ENCODE data around the gene IRF2.

IRF2 gene

GRCh38 chr4:184368731-184369130 is 105.6 kb downstream of the IRF2 start:
- no peak for ATAC-seq

GRCh38 chr4:184368290-184368689 is 106.1 kb downstream of the IRF2 start:
- no peak for TF ChIP-seq CREB5 (CRISPR knock-in tag; IDR thresholded peaks at IDR 0.05; ENCODE audit: low read depth)
- TF ChIP-seq ZNF565 (CRISPR knock-in tag; conservative IDR thresholded peaks at IDR 0.05; ENCODE audit: low read depth) = no peak
- no peak for TF ChIP-seq RARB (CRISPR knock-in tag; IDR thresholded peaks at IDR 0.05)
- TF ChIP-seq ISL1 (CRISPR knock-in tag; IDR thresholded peaks at IDR 0.05) = no peak
- TF ChIP-seq ZC3H10 (CRISPR knock-in tag; IDR thresholded peaks at IDR 0.05) = no peak
- TF ChIP-seq GLIS3 (CRISPR knock-in tag; IDR thresholded peaks at IDR 0.05) = no peak
- TF ChIP-seq PPARA (CRISPR knock-in tag; IDR thresholded peaks at IDR 0.05; ENCODE audit: borderline replicate concordance) = no peak
- no peak for TF ChIP-seq TSHZ2 (CRISPR knock-in tag; IDR thresholded peaks at IDR 0.05)
- no peak for TF ChIP-seq PATZ1 (CRISPR knock-in tag; IDR thresholded peaks at IDR 0.05; ENCODE audit: borderline replicate concordance)
- no peak for TF ChIP-seq POU6F1 (CRISPR knock-in tag; IDR thresholded peaks at IDR 0.05; ENCODE audit: borderline replicate concordance, low read depth)
- TF ChIP-seq TCF4 (CRISPR knock-in tag; IDR thresholded peaks at IDR 0.05; ENCODE audit: borderline replicate concordance) = no peak
- TF ChIP-seq ZNF8 (CRISPR knock-in tag; IDR thresholded peaks at IDR 0.05) = no peak
- no peak for TF ChIP-seq BACH2 (CRISPR knock-in tag; IDR thresholded peaks at IDR 0.05; ENCODE audit: borderline replicate concordance)
- TF ChIP-seq SNAI2 (CRISPR knock-in tag; IDR thresholded peaks at IDR 0.05) = no peak
- no peak for TF ChIP-seq CSDC2 (CRISPR knock-in tag; IDR thresholded peaks at IDR 0.05)
- TF ChIP-seq ZFP3 (CRISPR knock-in tag; IDR thresholded peaks at IDR 0.05) = no peak
- no peak for ATAC-seq

More at GRCh38 chr4:184368731-184369130, 105.6 kb downstream of the IRF2 start:
- TF ChIP-seq RARB (CRISPR knock-in tag; IDR thresholded peaks at IDR 0.05) (no peak), GLIS3 (CRISPR knock-in tag; IDR thresholded peaks at IDR 0.05) (no peak), ZNF70 (CRISPR knock-in tag; IDR thresholded peaks at IDR 0.05) (no peak), TOX (CRISPR knock-in tag; IDR thresholded peaks at IDR 0.05; ENCODE audit: borderline replicate concordance) (no peak), SNAI2 (CRISPR knock-in tag; IDR thresholded peaks at IDR 0.05) (no peak)

DNA sequence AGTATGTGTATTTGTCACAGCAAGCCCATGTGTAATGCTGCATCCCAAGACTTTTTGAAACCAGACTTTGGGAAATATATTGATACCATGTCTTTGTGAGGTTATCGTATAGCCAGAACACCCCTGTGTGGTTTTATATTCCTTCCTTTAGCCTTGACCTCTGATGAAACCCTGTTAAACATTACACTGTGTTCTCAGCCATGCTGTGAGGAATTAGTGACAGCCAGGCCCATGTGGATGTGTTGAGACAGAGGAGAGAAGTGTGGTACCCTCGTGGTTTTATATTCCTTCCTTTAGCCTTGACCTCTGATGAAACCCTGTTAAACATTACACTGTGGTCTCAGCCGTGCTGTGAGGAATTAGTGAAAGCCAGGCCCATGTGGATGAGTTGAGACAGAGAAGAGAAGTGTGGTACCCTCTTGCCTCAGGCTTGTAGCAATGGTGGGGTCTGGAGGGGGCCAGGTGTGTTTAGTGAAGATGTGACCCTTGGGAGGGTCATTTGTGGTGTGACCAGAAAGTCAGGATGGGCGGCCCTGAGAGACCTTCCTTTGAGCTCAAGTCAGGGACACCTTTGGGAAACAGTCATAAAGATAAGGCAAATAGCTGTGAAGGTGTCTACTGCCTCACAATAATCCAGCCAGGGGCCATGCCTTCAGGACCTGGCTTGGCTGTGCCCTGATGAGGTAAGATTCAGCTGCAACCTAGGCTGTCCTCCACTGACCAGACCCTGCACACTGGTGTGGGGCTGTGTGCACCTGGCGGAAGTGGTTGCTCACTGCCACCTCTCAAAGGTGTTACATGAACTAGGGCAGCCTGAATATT is 110.0 kb downstream of the IRF2 start:
- ATAC-seq = no peak
- TF ChIP-seq ZNF8 (CRISPR knock-in tag; IDR thresholded peaks at IDR 0.05) (no peak), SNAI2 (CRISPR knock-in tag; IDR thresholded peaks at IDR 0.05) (no peak), BACH2 (CRISPR knock-in tag; IDR thresholded peaks at IDR 0.05; ENCODE audit: borderline replicate concordance) (no peak)

DNA sequence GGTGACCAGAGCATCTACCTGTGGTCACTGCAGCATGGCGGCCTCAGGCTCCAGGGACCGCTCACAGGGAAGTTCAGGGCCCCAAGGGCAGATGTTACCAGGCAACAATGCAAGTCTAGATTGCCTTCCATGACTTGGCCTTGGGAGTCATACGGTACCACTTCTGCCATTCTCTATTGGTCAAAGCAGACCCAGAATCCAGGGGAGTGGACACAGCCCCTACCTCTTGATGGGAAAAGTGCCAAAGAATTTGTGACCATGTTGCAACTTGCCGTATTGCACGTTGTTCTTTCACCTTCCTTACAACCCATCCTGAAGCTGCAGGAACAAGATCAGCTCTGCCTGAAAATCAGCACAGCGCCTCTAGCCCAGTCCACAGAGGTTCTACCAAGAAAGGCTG is 111.1 kb downstream of the IRF2 start:
- no peak for ATAC-seq
- TF ChIP-seq TOX (CRISPR knock-in tag; IDR thresholded peaks at IDR 0.05; ENCODE audit: borderline replicate concordance) (no peak), ZNF565 (CRISPR knock-in tag; conservative IDR thresholded peaks at IDR 0.05; ENCODE audit: low read depth) (no peak), ZFP3 (CRISPR knock-in tag; IDR thresholded peaks at IDR 0.05) (no peak), CSRNP3 (CRISPR knock-in tag; IDR thresholded peaks at IDR 0.05) (no peak)
